MM.1S (cell line): ENCODE measurements around the gene ARID3B.

ENCODE experiments used
- CTCF ChIP-seq: fragments of 300-600 bp; sonication (generic); IDR thresholded peaks from 2 replicates; pipeline ENCODE4 v1.5.1; 2016; ENCODE audit warnings: antibody characterized with exemption, low read length, mixed read lengths
- EZH2 ChIP-seq: fragments of 300-600 bp; sonication (generic); optimal IDR thresholded peaks from 2 replicates; pipeline ENCODE3; 2017; ENCODE audit warnings: low read depth, mild to moderate bottlenecking, antibody characterized with exemption, low read length, mixed read lengths
- EZH2phosphoT487 ChIP-seq: fragments of 300-600 bp; sonication (generic); IDR thresholded peaks from 2 replicates; pipeline ENCODE4 v1.6.1; 2018; ENCODE audit warnings: antibody characterized with exemption, low read length

DNA sequence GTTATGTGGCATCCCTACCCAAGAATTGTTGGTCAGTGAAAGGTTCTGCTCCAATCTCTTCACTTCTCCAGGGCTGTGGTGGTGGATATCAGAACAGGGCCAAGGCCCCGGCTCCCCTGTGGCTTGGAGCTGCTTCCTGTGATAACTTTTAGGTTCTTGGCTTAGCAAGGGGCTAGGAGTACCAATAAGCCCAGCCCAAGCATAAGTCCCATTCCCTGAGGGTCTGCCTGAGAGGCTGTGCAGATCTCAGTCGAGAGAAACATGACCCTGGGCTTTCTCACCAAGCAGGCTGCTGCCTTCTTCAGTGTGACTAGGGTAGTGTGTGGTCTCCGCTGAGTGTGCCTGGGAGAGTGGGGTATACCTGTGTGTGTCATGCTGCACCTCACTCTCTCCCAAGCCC lies 81.7 kb downstream of the ARID3B start:
- TF ChIP-seq CTCF (no peak), EZH2 (no peak), EZH2phosphoT487 (no peak)
